Spinal cord (tissue), 10 donors: Measurements from ENCODE around the gene TRAPPC5. TPM values are rescaled to one million over a fixed set of nuclear protein-coding genes. Genes with fewer than 3 reads are reported as not detected.

ENCODE experiments used
- DNase-seq, 6 donors: peaks; one replicate each; pipeline versions ENCODE4 v3.0.0 to v3.0.0-alpha.2; 2013 to 2015; ENCODE audit warnings: low spot score in 6 of 6, low read depth in 4 of 6
- H3K27ac ChIP-seq: one replicate; pipeline ENCODE4 v1.5.1; 2013; ENCODE audit warnings: low read depth, low read length, control low read depth
- H3K27me3 ChIP-seq: one replicate; pipeline ENCODE4 v1.6.1; 2013; ENCODE audit warnings: low read length; ENCODE audit not compliant: control insufficient read depth, insufficient read depth
- H3K36me3 ChIP-seq: one replicate; pipeline ENCODE4 v1.6.1; 2013; ENCODE audit warnings: low read length; ENCODE audit not compliant: control insufficient read depth, insufficient read depth
- H3K4me1 ChIP-seq: one replicate; pipeline ENCODE4 v1.6.1; 2013; ENCODE audit warnings: low read length; ENCODE audit not compliant: control insufficient read depth, insufficient read depth
- H3K4me3 ChIP-seq: one replicate; pipeline ENCODE4 v1.5.1; 2013; ENCODE audit warnings: low read depth, low read length, control low read depth
- H3K9me3 ChIP-seq: one replicate; pipeline ENCODE4 v1.6.1; 2013; ENCODE audit warnings: low read length; ENCODE audit not compliant: control insufficient read depth, insufficient read depth
- WGBS: methylation state at CpG from one replicate; pipeline ENCODE4 v1.1.5; 2013; ENCODE audit warnings: missing lambda C conversion rate; ENCODE audit not compliant: insufficient coverage; 5-methylcytosine and 5-hydroxymethylcytosine counted together
- polyA plus RNA-seq, 2 donors: library from polyadenylated mRNA; unstranded; fragments of 120-200 nt; gene quantifications; one replicate each; pipeline ENCODE4 v1.2.1, GENCODE V29; 2013; ENCODE audit not compliant: insufficient read length in 2 of 2
- total RNA-seq, 2 donors: library from RNA; depleted of rRNA in 1 of 2; stranded (reverse); fragments of 120-200 nt in 1 of 2; fragments of >200 nt in 1 of 2; gene quantifications; one replicate each; pipeline versions ENCODE4 v1.2.3 to v1.2.4, GENCODE V29; 2013 to 2014
- donor health status: healthy.

TRAPPC5 gene
- total and polyA plus RNA-seq, 4 donors = 24.5 to 165 (median 97.1) TPM

DNA sequence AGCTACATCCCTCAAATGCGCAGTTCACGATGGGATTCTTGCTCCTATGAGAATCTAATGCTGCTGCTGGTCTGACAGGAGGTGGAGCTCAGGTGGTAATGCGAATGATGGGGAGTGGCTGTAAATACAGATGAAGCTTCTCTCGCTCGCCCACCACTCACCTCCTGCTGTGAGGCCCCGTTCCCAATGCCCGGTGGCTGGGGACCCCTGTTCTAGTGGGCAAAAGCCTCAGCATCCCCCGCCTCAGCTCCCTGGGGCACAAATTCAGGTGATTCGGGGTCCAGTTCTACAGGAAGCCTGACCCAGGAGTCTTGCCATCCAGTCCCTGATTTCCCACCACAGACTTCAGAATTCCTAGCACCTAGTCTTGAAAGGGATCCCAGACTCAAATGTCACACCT is 8.1 kb upstream of the TRAPPC5 start:
- H3K27me3 ChIP-seq = peaks cover 3% of the 10 kb centered on the region
- DNase-seq = no peak
- 39% methylated on average over 6 of the region's 9 CpGs for WGBS
- no peaks in the 10 kb centered on the region for H3K9me3 ChIP-seq
- peaks cover 13% of the 10 kb centered on the region for H3K4me1 ChIP-seq
- H3K4me3 ChIP-seq = no peak overlapping the region
- no peak overlapping the region for H3K27ac ChIP-seq
- H3K36me3 ChIP-seq = no peaks in the 10 kb centered on the region

DNA sequence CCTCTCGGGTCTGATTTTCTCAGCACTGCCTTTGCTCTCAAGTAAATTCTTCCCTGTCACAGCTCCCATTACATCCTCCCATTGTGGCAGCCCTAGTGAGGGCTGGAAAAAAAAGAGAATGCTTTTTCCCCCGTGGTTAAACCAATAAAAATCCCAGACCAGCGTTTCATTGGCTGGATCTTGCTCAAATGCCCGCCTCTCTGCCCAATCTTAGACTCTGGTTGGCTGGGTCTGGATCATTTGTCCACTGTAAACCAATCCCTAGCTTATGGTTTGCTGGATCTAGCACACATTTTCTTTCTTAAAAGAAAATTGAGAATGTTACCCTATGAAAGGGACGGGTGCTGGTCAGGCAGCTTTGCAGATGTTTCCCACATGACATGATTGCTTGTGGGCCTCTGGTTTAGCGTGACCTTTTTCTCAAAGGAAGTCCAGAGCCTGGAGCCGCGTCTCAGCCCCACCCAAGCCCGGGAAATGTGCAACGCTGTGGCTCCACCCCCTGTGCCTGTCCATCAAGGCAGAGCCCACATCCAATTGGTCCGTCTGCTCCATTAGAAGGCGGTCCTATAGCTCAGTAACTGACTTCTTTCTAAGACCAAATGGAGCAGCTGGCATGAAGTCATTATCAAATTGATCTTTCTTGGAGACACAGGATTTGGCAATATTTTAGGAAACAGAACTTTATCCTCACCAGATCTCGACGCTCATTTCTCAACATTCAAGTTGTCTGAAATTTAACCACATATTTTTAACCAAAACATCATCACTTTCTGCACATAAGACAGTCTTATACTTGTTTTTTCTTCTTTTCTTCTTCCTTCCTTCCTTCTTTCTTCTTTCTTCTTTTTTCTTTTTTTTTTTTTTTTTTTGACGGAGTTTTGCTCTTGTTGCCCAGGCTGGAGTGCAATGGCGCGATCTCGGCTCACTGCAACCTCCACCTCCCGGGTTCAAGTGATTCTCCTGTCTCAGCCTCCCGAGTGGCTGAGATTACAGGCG is 6.3 kb upstream of the TRAPPC5 start:
- Histone ChIP-seq H3K9me3 (no peaks in the 10 kb centered on the region), H3K36me3 (no peaks in the 10 kb centered on the region), H3K4me1 (peaks cover 13% of the 10 kb centered on the region), H3K27ac (no peak overlapping the region), H3K27me3 (peaks cover 3% of the 10 kb centered on the region), H3K4me3 (no peak overlapping the region)
- 45% methylated on average over 12 of the region's 21 CpGs for WGBS
- DNase-seq = peak in 2 of 6 donors; percentile 72 to 84

GRCh38 chr19:7676376-7676775 is 4.3 kb upstream of the TRAPPC5 start:
- Histone ChIP-seq H3K36me3 (peaks cover 2% of the 10 kb centered on the region), H3K4me3 (no peak overlapping the region), H3K27me3 (peaks cover 3% of the 10 kb centered on the region), H3K9me3 (no peaks in the 10 kb centered on the region), H3K4me1 (peaks cover 10% of the 10 kb centered on the region), H3K27ac (no peak overlapping the region)
- WGBS = 36% methylated on average over 3 of the region's 7 CpGs
- no peak for DNase-seq

DNA sequence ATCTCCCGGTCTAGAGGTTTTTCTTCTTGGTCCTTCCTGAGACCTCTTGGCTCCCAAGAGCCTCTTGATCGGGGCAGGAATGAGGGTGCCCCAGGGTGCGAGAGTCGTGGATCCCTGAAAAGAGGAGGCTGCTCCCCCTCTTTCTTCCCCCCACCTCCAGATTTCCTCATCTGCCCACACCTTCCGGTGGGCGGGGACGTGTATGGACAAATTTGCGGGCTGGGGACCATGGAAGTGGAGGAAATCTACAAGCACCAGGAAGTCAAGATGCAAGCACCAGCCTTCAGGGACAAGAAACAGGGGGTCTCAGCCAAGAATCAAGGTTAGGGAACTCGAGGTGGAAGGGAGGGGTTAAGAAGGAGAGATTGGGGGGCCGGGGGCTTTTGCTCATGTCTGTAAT is 3.8 kb upstream of the TRAPPC5 start, which contains the start of gene MCEMP1:
Gene MCEMP1, plus strand, starts transcription at position 237 of the 400 bp plus-strand sequence. Its CDS starts 31 bp downstream, at position 268.
- Histone ChIP-seq H3K4me1 (peaks cover 15% of the 10 kb centered on the region), H3K27me3 (peaks cover 3% of the 10 kb centered on the region), H3K36me3 (peaks cover 2% of the 10 kb centered on the region), H3K4me3 (no peak within 1 kb of the TSS), H3K9me3 (no peaks in the 10 kb centered on the region), H3K27ac (no peak within 1 kb of the TSS)
- no peak for DNase-seq
- 49% methylated on average over 7 of the region's 10 CpGs for WGBS

DNA sequence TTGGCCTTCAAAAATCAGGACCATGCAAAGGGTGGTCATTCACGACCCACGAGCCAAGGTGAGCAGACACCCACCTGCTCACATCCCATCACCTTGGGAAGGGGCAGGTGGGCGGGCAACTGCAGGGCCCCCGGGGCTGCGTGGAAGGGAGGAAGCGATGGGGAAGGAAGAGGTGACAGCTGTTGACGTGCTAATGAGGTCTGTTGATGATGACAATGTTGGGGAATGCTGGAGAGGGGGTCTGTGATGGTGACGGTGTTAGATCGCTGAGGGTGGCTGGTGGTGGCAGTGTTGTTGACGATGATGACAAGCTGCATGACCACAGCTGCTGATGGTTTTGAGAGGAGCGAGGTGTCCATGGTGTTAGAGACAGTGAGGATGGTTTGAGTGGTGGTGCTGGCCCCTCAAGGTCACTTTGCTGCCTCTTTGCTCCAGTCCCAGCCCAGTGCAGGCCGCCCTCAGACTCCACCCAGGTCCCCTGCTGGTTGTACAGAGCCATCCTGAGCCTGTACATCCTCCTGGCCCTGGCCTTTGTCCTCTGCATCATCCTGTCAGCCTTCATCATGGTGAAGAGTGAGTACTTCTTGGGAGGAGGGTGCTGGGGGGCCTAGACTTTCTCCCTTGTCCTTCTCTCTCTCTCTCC is 2.8 kb upstream of the TRAPPC5 start:
- H3K36me3 ChIP-seq = peaks cover 10% of the 10 kb centered on the region
- no peak overlapping the region for H3K4me3 ChIP-seq
- 53% methylated on average over 10 of the region's 12 CpGs for WGBS
- DNase-seq = no peak
- no peak overlapping the region for H3K27ac ChIP-seq
- H3K4me1 ChIP-seq = peaks cover 22% of the 10 kb centered on the region
- H3K27me3 ChIP-seq = peaks cover 3% of the 10 kb centered on the region
- H3K9me3 ChIP-seq = no peaks in the 10 kb centered on the region

DNA sequence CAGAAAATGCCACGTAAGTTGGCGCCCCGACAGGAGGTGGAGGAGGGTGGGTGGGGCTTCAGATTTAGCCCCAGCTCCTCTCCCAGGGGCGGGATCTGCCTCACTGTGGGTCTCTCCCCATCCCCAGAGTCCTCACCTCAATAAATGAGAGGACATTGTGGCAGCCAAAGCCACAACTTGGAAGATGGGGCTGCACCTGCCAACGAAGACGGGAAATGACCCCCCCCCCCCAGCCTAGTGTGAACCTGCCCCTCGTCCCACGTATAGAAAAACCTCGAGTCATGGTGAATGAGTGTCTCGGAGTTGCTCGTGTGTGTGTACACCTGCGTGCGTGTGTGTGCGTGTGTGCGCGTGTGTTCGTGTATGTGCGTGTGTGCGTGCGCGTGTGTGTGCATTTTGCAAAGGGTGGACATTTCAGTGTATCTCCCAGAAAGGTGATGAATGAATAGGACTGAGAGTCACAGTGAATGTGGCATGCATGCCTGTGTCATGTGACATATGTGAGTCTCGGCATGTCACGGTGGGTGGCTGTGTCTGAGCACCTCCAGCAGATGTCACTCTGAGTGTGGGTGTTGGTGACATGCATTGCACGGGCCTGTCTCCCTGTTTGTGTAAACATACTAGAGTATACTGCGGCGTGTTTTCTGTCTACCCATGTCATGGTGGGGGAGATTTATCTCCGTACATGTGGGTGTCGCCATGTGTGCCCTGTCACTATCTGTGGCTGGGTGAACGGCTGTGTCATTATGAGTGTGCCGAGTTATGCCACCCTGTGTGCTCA is 1.5 kb upstream of the TRAPPC5 start:
- peak in 2 of 6 donors; percentile 36 to 82 for DNase-seq
- H3K27me3 ChIP-seq = peaks cover 3% of the 10 kb centered on the region
- WGBS = 73% methylated on average over 23 of the region's 30 CpGs
- H3K9me3 ChIP-seq = no peaks in the 10 kb centered on the region
- H3K27ac ChIP-seq = no peak overlapping the region
- no peak overlapping the region for H3K4me3 ChIP-seq
- H3K36me3 ChIP-seq = peaks cover 23% of the 10 kb centered on the region
- peaks cover 22% of the 10 kb centered on the region for H3K4me1 ChIP-seq

DNA sequence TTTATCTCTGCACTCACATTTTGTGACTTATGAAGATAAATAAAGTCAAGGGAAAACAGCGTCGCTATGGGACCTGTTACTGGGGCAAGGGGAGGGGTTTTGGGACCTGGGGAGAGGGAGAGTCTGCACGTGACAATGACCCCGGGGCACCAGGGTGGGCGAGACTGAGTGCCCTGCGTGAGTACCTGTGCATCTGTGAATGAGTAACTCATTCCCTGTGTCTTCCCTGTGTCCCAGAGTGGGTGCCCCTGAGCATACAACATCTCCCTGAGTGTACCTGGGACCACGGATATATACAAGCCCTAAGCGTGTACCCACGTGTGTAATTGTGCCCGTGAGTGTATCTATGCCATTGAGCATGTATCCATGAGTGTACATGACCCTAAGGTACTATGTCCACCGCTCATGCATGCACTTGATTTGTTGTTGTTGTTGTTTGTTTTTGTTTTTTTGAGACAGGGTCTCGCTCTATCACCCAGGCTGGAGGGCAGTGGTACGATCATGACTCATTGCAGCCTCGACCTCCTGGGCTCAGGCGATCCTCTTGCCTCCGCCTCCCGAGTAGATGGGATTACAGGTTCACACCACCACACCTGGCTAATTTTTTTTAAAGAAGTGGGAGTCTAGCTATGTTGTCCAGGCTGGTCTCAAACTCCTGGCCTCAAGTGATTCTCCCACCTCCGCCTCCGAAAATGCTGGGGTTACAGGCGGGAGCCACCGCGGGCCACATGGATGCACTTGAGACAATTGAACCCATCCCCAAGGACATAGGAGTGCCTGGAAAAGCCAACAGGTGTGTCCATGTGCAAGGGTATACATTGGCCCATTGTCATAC is 645 bp upstream of the TRAPPC5 start:
- peak overlapping the region; percentile 18 for H3K4me3 ChIP-seq
- H3K4me1 ChIP-seq = peaks cover 22% of the 10 kb centered on the region
- H3K27me3 ChIP-seq = peaks cover 3% of the 10 kb centered on the region
- 58% methylated on average over 18 of the region's 22 CpGs for WGBS
- H3K27ac ChIP-seq = no peak overlapping the region
- no peaks in the 10 kb centered on the region for H3K9me3 ChIP-seq
- H3K36me3 ChIP-seq = peaks cover 32% of the 10 kb centered on the region
- no peak for DNase-seq

GRCh38 chr19:7681340-7682174 is 924 bp downstream of the TRAPPC5 start:
- peaks cover 45% of the 10 kb centered on the region for H3K36me3 ChIP-seq
- DNase-seq = peak in 3 of 6 donors; percentile 50 to 87 (median 80)
- no peaks in the 10 kb centered on the region for H3K9me3 ChIP-seq
- peaks cover 3% of the 10 kb centered on the region for H3K27me3 ChIP-seq
- H3K4me3 ChIP-seq = peak overlapping the region; percentile 93
- no peak overlapping the region for H3K27ac ChIP-seq
- under 1% methylated on average over 40 of the region's 43 CpGs for WGBS
- peaks cover 28% of the 10 kb centered on the region for H3K4me1 ChIP-seq
